ENCODE measurements around the gene PPP1R13L. TPM values are rescaled to one million over a fixed set of nuclear protein-coding genes. Genes with fewer than 3 reads are reported as not detected.
A peak's percentile ranks its signal among the peaks of the same experiment; 100 is the strongest.

PPP1R13L gene
- total RNA-seq, 1 donor from 2014 or later = not detected

GRCh38 chr19:45350477-45351058, 54.3 kb downstream of the PPP1R13L start:
- H3K27ac ChIP-seq (ENCODE audit: low read depth, low read length) = no peak overlapping the region
- no peaks in the 10 kb centered on the region for H3K9me3 ChIP-seq (ENCODE audit: control insufficient read depth in 3 of 3, low read length in 3 of 3)
- H3K36me3 ChIP-seq (ENCODE audit: control insufficient read depth in 3 of 3, insufficient read depth in 3 of 3, low read length in 3 of 3) = peaks cover 23 to 31% (median 31%) of the 10 kb centered on the region in 3 donors
- peaks cover 9 to 23% (median 19%) of the 10 kb centered on the region in 3 donors for H3K27me3 ChIP-seq (ENCODE audit: control insufficient read depth in 3 of 3, insufficient read depth in 3 of 3, low read length in 3 of 3)
- H3K4me1 ChIP-seq (ENCODE audit: control insufficient read depth in 3 of 3, insufficient read depth in 3 of 3, low read length in 3 of 3) = peaks cover 0 to 3% (median 0%) of the 10 kb centered on the region in 3 donors
- H3K4me3 ChIP-seq (ENCODE audit: low read length in 3 of 3) = no peak overlapping the region
- H3K9ac ChIP-seq (ENCODE audit: low read depth in 1 of 3, low read length in 3 of 3) = no peak overlapping the region

GRCh38 chr19:45349430-45349941, 55.4 kb downstream of the PPP1R13L start:
- H3K27me3 ChIP-seq (ENCODE audit: control insufficient read depth in 3 of 3, insufficient read depth in 3 of 3, low read length in 3 of 3) = peaks cover 14 to 30% (median 21%) of the 10 kb centered on the region in 3 donors
- H3K4me3 ChIP-seq (ENCODE audit: low read length in 3 of 3) = no peak overlapping the region
- no peak overlapping the region for H3K27ac ChIP-seq (ENCODE audit: low read depth, low read length)
- no peak overlapping the region for H3K9ac ChIP-seq (ENCODE audit: low read depth in 1 of 3, low read length in 3 of 3)
- peaks cover 0 to 3% (median 0%) of the 10 kb centered on the region in 3 donors for H3K4me1 ChIP-seq (ENCODE audit: control insufficient read depth in 3 of 3, insufficient read depth in 3 of 3, low read length in 3 of 3)
- no peaks in the 10 kb centered on the region for H3K9me3 ChIP-seq (ENCODE audit: control insufficient read depth in 3 of 3, low read length in 3 of 3)
- H3K36me3 ChIP-seq (ENCODE audit: control insufficient read depth in 3 of 3, insufficient read depth in 3 of 3, low read length in 3 of 3) = peaks cover 18 to 29% (median 25%) of the 10 kb centered on the region in 3 donors

- H3K27ac ChIP-seq (ENCODE audit: low read depth, low read length) = no peak overlapping the region
- H3K36me3 ChIP-seq (ENCODE audit: control insufficient read depth in 3 of 3, insufficient read depth in 3 of 3, low read length in 3 of 3) = peaks cover 15 to 26% (median 22%) of the 10 kb centered on the region in 3 donors
- H3K9ac ChIP-seq (ENCODE audit: low read depth in 1 of 3, low read length in 3 of 3) = no peak overlapping the region
- peaks cover 14 to 30% (median 21%) of the 10 kb centered on the region in 3 donors for H3K27me3 ChIP-seq (ENCODE audit: control insufficient read depth in 3 of 3, insufficient read depth in 3 of 3, low read length in 3 of 3)
- no peak overlapping the region for H3K4me3 ChIP-seq (ENCODE audit: low read length in 3 of 3)
- no peaks in the 10 kb centered on the region for H3K9me3 ChIP-seq (ENCODE audit: control insufficient read depth in 3 of 3, low read length in 3 of 3)
- peaks cover 0 to 3% (median 0%) of the 10 kb centered on the region in 3 donors for H3K4me1 ChIP-seq (ENCODE audit: control insufficient read depth in 3 of 3, insufficient read depth in 3 of 3, low read length in 3 of 3)
Observed at GRCh38 chr19:45349126-45349415, 55.8 kb downstream of the PPP1R13L start.

DNA sequence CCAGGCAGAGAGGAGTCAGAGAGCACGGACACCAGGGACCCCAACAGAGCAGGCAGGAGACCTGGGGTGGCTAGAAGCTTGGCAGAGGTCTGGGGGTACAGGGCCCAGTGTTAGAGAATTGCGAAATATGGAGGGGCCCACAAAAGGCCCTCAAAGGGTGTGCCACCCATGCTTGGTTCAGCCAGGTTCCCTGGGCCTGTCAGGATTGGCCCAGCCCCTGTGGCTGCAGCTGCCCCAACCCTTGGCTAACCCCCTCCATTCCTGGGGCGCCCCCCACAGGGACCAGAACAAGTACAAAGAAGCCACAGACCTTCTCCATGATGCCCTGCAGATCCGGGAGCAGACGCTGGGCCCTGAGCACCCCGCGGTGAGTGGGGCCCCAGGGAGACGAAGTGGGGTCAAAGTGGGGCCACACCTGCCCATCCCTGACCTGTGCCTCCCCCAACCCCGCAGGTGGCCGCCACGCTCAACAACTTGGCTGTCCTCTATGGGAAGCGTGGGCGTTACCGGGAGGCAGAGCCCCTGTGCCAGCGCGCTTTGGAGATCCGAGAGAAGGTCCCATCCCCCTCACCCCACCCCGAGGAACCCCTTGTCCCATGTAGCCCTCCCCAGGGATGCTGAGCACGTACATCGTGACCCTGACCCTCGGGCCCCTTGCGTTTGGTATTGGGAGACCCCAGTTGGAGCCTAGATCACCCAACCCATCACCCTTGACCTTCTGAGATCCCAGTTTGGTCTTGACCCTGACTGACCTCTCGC, 56.3 kb downstream of the PPP1R13L start:
- Histone ChIP-seq H3K27me3 (ENCODE audit: control insufficient read depth in 3 of 3, insufficient read depth in 3 of 3, low read length in 3 of 3) (peaks cover 14 to 30% (median 21%) of the 10 kb centered on the region in 3 donors), H3K4me3 (ENCODE audit: low read length in 3 of 3) (no peak overlapping the region), H3K27ac (ENCODE audit: low read depth, low read length) (no peak overlapping the region), H3K9ac (ENCODE audit: low read depth in 1 of 3, low read length in 3 of 3) (no peak overlapping the region), H3K36me3 (ENCODE audit: control insufficient read depth in 3 of 3, insufficient read depth in 3 of 3, low read length in 3 of 3) (peaks cover 13 to 20% (median 20%) of the 10 kb centered on the region in 3 donors), H3K9me3 (ENCODE audit: control insufficient read depth in 3 of 3, low read length in 3 of 3) (no peaks in the 10 kb centered on the region), H3K4me1 (ENCODE audit: control insufficient read depth in 3 of 3, insufficient read depth in 3 of 3, low read length in 3 of 3) (peaks cover 0 to 3% (median 0%) of the 10 kb centered on the region in 3 donors)

DNA sequence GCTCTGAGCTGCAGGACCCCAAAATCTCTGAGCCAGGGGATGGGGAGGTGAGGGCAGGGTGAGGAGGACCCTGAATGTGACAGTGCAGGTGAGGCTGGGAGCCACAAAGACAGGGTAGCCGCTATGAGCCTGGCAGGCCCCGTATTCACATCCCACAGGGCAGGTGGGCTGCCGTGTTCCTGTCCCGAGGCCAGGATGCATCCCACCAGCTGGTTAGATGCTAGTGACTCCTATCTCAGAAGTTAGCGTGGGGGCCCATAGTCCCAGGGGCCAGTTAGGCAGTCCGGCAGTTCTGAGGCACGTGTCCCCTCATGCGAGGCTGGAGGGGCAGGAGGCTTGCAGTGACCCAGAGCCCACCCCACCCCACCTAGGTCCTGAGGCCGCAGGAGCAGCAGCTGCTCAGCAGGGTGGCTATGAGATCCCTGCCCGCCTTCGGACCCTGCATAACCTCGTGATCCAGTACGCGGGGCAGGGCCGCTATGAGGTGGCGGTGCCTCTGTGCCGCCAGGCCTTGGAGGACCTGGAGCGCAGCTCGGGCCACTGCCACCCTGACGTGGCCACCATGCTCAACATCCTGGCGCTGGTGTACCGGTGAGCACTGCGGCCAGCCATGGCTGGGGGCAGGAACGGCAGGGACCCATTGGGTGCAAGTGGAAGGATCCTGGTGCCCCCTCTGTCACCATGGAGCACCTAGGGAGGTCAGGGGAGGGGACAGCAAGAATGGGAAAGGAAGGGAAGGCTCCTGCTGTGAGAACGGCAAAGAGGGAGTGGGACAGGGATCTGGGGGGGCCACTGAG, 57.1 kb downstream of the PPP1R13L start:
- Histone ChIP-seq H3K36me3 (ENCODE audit: control insufficient read depth in 3 of 3, insufficient read depth in 3 of 3, low read length in 3 of 3) (peaks cover 7 to 15% (median 14%) of the 10 kb centered on the region in 3 donors), H3K4me3 (ENCODE audit: low read length in 3 of 3) (no peak overlapping the region), H3K9me3 (ENCODE audit: control insufficient read depth in 3 of 3, low read length in 3 of 3) (no peaks in the 10 kb centered on the region), H3K27me3 (ENCODE audit: control insufficient read depth in 3 of 3, insufficient read depth in 3 of 3, low read length in 3 of 3) (peaks cover 16 to 33% (median 21%) of the 10 kb centered on the region in 3 donors), H3K9ac (ENCODE audit: low read depth in 1 of 3, low read length in 3 of 3) (no peak overlapping the region), H3K27ac (ENCODE audit: low read depth, low read length) (no peak overlapping the region), H3K4me1 (ENCODE audit: control insufficient read depth in 3 of 3, insufficient read depth in 3 of 3, low read length in 3 of 3) (peaks cover 0 to 3% (median 0%) of the 10 kb centered on the region in 3 donors)

- H3K27me3 ChIP-seq (ENCODE audit: control insufficient read depth in 3 of 3, insufficient read depth in 3 of 3, low read length in 3 of 3) = peaks cover 23 to 40% (median 26%) of the 10 kb centered on the region in 3 donors
- peaks cover 0 to 3% (median 0%) of the 10 kb centered on the region in 3 donors for H3K4me1 ChIP-seq (ENCODE audit: control insufficient read depth in 3 of 3, insufficient read depth in 3 of 3, low read length in 3 of 3)
Observed at GRCh38 chr19:45346449-45346848, 58.4 kb downstream of the PPP1R13L start.

GRCh38 chr19:45345506-45345860, 59.4 kb downstream of the PPP1R13L start:
- no peaks in the 10 kb centered on the region for H3K36me3 ChIP-seq (ENCODE audit: control insufficient read depth in 3 of 3, insufficient read depth in 3 of 3, low read length in 3 of 3)
- H3K27me3 ChIP-seq (ENCODE audit: control insufficient read depth in 3 of 3, insufficient read depth in 3 of 3, low read length in 3 of 3) = peaks cover 29 to 50% (median 30%) of the 10 kb centered on the region in 3 donors
- H3K9me3 ChIP-seq (ENCODE audit: control insufficient read depth in 3 of 3, low read length in 3 of 3) = no peaks in the 10 kb centered on the region
- H3K9ac ChIP-seq (ENCODE audit: low read depth in 1 of 3, low read length in 3 of 3) = no peak overlapping the region
- peaks cover 0 to 6% (median 0%) of the 10 kb centered on the region in 3 donors for H3K4me1 ChIP-seq (ENCODE audit: control insufficient read depth in 3 of 3, insufficient read depth in 3 of 3, low read length in 3 of 3)
- no peak overlapping the region for H3K27ac ChIP-seq (ENCODE audit: low read depth, low read length)
- H3K4me3 ChIP-seq (ENCODE audit: low read length in 3 of 3) = no peak overlapping the region

More at GRCh38 chr19:45346449-45346848, 58.4 kb downstream of the PPP1R13L start:
- Histone ChIP-seq H3K36me3 (ENCODE audit: control insufficient read depth in 3 of 3, insufficient read depth in 3 of 3, low read length in 3 of 3) (peaks cover 4 to 5% (median 4%) of the 10 kb centered on the region in 3 donors), H3K4me3 (ENCODE audit: low read length in 3 of 3) (peak overlapping the region in 1 of 3 donors; percentile 13), H3K9me3 (ENCODE audit: control insufficient read depth in 3 of 3, low read length in 3 of 3) (no peaks in the 10 kb centered on the region), H3K27ac (ENCODE audit: low read depth, low read length) (no peak overlapping the region), H3K9ac (ENCODE audit: low read depth in 1 of 3, low read length in 3 of 3) (no peak overlapping the region)

- H3K9ac ChIP-seq (ENCODE audit: low read depth in 1 of 3, low read length in 3 of 3) = no peak overlapping the region
- H3K4me1 ChIP-seq (ENCODE audit: control insufficient read depth in 3 of 3, insufficient read depth in 3 of 3, low read length in 3 of 3) = peaks cover 0 to 9% (median 2%) of the 10 kb centered on the region in 3 donors
- H3K27me3 ChIP-seq (ENCODE audit: control insufficient read depth in 3 of 3, insufficient read depth in 3 of 3, low read length in 3 of 3) = peaks cover 35 to 55% (median 36%) of the 10 kb centered on the region in 3 donors
- H3K27ac ChIP-seq (ENCODE audit: low read depth, low read length) = no peak overlapping the region
- no peaks in the 10 kb centered on the region for H3K9me3 ChIP-seq (ENCODE audit: control insufficient read depth in 3 of 3, low read length in 3 of 3)
- H3K36me3 ChIP-seq (ENCODE audit: control insufficient read depth in 3 of 3, insufficient read depth in 3 of 3, low read length in 3 of 3) = no peaks in the 10 kb centered on the region
- no peak overlapping the region for H3K4me3 ChIP-seq (ENCODE audit: low read length in 3 of 3)
Observed at GRCh38 chr19:45344621-45345505, 60.0 kb downstream of the PPP1R13L start.

DNA sequence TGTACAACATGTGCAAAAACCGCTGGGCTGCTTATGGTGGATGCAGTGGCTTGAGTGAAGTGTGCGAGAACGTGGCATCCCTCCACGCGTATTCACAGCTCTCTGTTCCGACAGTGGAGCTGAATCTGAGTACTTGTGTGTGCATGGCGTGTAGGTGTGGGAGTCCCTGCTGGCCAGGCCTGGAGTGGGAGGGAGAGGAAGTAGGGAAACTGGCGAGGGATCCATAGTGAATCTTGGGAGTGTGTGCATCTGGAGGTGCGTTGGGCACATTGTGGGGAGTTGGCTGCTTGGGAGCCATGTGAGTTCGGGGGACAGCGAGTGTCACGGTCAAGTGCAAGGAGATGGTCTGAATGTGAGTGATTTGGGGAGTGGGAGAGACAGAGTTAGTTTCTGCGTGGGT, 62.0 kb downstream of the PPP1R13L start:
- H3K27me3 ChIP-seq (ENCODE audit: control insufficient read depth in 3 of 3, insufficient read depth in 3 of 3, low read length in 3 of 3) = peaks cover 31 to 55% (median 34%) of the 10 kb centered on the region in 3 donors

More for the DNA sequence above, 62.0 kb downstream of the PPP1R13L start:
- no peaks in the 10 kb centered on the region for H3K9me3 ChIP-seq (ENCODE audit: control insufficient read depth in 3 of 3, low read length in 3 of 3)
- peaks cover 2 to 16% (median 5%) of the 10 kb centered on the region in 3 donors for H3K4me1 ChIP-seq (ENCODE audit: control insufficient read depth in 3 of 3, insufficient read depth in 3 of 3, low read length in 3 of 3)
- no peaks in the 10 kb centered on the region for H3K36me3 ChIP-seq (ENCODE audit: control insufficient read depth in 3 of 3, insufficient read depth in 3 of 3, low read length in 3 of 3)
- no peak overlapping the region for H3K27ac ChIP-seq (ENCODE audit: low read depth, low read length)
- no peak overlapping the region for H3K9ac ChIP-seq (ENCODE audit: low read depth in 1 of 3, low read length in 3 of 3)
- no peak overlapping the region for H3K4me3 ChIP-seq (ENCODE audit: low read length in 3 of 3)
